HEK293 (cell line): Measurements from ENCODE around the gene RTN4RL2.

Experiments
- MZF1 ChIP-seq: fragments of 450-650 bp; formaldehyde crosslinking; IDR thresholded peaks from 2 replicates; pipeline ENCODE4 v1.5.1; 2017; ENCODE audit warnings: missing biosample characterization, missing genetic modification characterization, borderline replicate concordance
- OVOL3 ChIP-seq: fragments of 450-650 bp; formaldehyde crosslinking; IDR thresholded peaks from 2 replicates; pipeline ENCODE4 v1.5.1; 2016; ENCODE audit warnings: missing biosample characterization, missing genetic modification characterization
- REPIN1 ChIP-seq: fragments of 450-650 bp; formaldehyde crosslinking; IDR thresholded peaks from 2 replicates; pipeline ENCODE4 v1.5.1; 2017; ENCODE audit warnings: missing biosample characterization, missing genetic modification characterization, low read depth
- ZNF138 ChIP-seq: fragments of 450-650 bp; formaldehyde crosslinking; IDR thresholded peaks from 2 replicates; pipeline ENCODE4 v1.5.1; 2016; ENCODE audit warnings: missing biosample characterization, missing genetic modification characterization, borderline replicate concordance
- ZNF140 ChIP-seq: fragments of 450-650 bp; formaldehyde crosslinking; IDR thresholded peaks from 2 replicates; pipeline ENCODE4 v1.5.1; 2016; ENCODE audit warnings: missing biosample characterization, missing genetic modification characterization
- ZNF169 ChIP-seq: fragments of 450-650 bp; formaldehyde crosslinking; IDR thresholded peaks from 2 replicates; pipeline ENCODE4 v1.5.1; 2016; ENCODE audit warnings: missing biosample characterization, missing genetic modification characterization
- ZNF211 ChIP-seq: fragments of 450-650 bp; formaldehyde crosslinking; IDR thresholded peaks from 2 replicates; pipeline ENCODE4 v1.5.1; 2016; ENCODE audit warnings: low read depth, missing biosample characterization, missing genetic modification characterization
- ZNF214 ChIP-seq: fragments of 450-650 bp; formaldehyde crosslinking; IDR thresholded peaks from 2 replicates; pipeline ENCODE4 v1.5.1; 2017; ENCODE audit warnings: missing biosample characterization, mild to moderate bottlenecking, missing genetic modification characterization, borderline replicate concordance
- ZNF274 ChIP-seq, 2 experiments: fragments of 200-500 bp in 1 of 2; fragments of 450-650 bp in 1 of 2; sonication (Bioruptor generic) in 1 of 2; formaldehyde crosslinking in 1 of 2; IDR thresholded peaks; 2 replicates each; pipeline versions ENCODE4 v1.5.1 to v1.6.1; 2014 to 2016; ENCODE audit warnings: borderline replicate concordance in 1 of 2, inconsistent platforms in 1 of 2, low read length in 1 of 2, missing biosample characterization in 1 of 2, missing genetic modification characterization in 1 of 2
- ZNF37A ChIP-seq: fragments of 450-650 bp; IDR thresholded peaks from 2 replicates; pipeline ENCODE4 v1.5.1; 2018; ENCODE audit warnings: missing biosample characterization, missing genetic modification characterization
- ZNF501 ChIP-seq: fragments of 450-650 bp; formaldehyde crosslinking; IDR thresholded peaks from 2 replicates; pipeline ENCODE4 v1.5.1; 2016; ENCODE audit warnings: missing biosample characterization, missing genetic modification characterization
- ZNF626 ChIP-seq: fragments of 450-650 bp; sonication (Bioruptor Pico); formaldehyde crosslinking; IDR thresholded peaks from 2 replicates; pipeline ENCODE4 v1.5.1; 2018; ENCODE audit warnings: missing biosample characterization, missing genetic modification characterization, inconsistent platforms
- ZNF776 ChIP-seq: fragments of 450-650 bp; formaldehyde crosslinking; IDR thresholded peaks from 2 replicates; pipeline ENCODE4 v1.5.0; 2017; ENCODE audit warnings: missing biosample characterization, missing genetic modification characterization, borderline replicate concordance
- TF ChIP-seq, protein P1 (sequence below): fragments of 450-650 bp; formaldehyde crosslinking; IDR thresholded peaks from 2 replicates; pipeline ENCODE4 v1.5.1; 2016; ENCODE audit warnings: missing biosample characterization, missing genetic modification characterization, low read depth
- TF ChIP-seq, protein P2 (sequence below): fragments of 450-650 bp; formaldehyde crosslinking; conservative IDR thresholded peaks from 2 replicates; pipeline ENCODE4 v1.5.1; 2016; ENCODE audit warnings: low read depth, missing biosample characterization, missing genetic modification characterization
- TF ChIP-seq, protein P3 (sequence below): fragments of 450-650 bp; formaldehyde crosslinking; IDR thresholded peaks from 2 replicates; pipeline ENCODE4 v1.5.1; 2016; ENCODE audit warnings: missing biosample characterization, missing genetic modification characterization

RTN4RL2 gene

DNA sequence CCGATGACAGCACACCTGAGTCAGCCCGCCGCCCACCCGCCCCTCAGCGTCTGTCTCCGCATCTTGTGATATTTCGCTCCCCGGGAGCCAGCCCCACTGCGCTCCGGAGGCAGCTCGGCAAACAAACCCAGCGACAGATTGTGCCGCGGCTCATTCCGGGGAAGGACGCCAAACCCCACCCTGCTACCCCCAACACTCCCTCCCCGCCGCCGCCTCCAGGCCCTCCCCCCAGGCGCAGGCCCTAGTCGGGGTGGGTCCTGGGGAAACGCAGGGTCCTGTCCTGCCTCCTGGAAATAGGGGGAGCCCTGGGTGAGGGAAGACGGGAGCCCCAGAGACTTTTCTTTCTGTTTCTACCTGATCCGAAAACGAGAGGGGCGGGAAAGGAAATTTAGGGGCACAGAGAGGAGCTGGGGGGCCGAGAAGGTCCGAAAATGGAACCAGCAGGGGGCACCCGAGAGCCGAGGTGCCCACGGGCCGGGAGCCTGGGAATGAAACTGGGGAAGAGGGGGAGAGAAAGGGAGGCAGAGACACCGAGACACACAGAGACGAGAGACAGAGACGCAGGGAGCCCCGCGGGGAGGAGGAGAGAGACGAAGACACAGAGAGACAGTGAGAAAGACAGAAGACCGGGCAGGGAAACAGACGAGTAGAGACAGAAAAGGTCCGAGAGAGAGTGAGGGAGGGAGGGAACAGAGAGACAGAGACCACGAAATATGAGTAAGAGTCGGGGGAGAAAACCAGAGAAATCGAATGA is 1.7 kb upstream of the RTN4RL2 start (continued):
- TF ChIP-seq MZF1 (tag by site-specific recombination) (peak; percentile 52; the same call in 1 of the 2 replicates), ZNF37A (tag by site-specific recombination) (no peak), ZNF140 (tag by site-specific recombination) (no peak), ZNF214 (tag by site-specific recombination) (no peak), REPIN1 (tag by site-specific recombination) (no peak), OVOL3 (tag by site-specific recombination) (0 out of 2 replicates have a peak, but pooled peaks have one; percentile 15), ZNF776 (tag by site-specific recombination) (no peak), ZNF274 (IDR thresholded peaks at IDR 0.05; ENCODE audit: low read length) (no peak), ZNF274 (tag by site-specific recombination; IDR thresholded peaks at IDR 0.05; ENCODE audit: borderline replicate concordance) (no peak), ZNF169 (tag by site-specific recombination) (no peak), ZNF211 (no peak), ZNF138 (tag by site-specific recombination) (no peak), ZNF501 (tag by site-specific recombination) (no peak; the same call in 1 of the 2 replicates), ZNF626 (tag by site-specific recombination) (no peak)
- TF ChIP-seq, protein P1, sequence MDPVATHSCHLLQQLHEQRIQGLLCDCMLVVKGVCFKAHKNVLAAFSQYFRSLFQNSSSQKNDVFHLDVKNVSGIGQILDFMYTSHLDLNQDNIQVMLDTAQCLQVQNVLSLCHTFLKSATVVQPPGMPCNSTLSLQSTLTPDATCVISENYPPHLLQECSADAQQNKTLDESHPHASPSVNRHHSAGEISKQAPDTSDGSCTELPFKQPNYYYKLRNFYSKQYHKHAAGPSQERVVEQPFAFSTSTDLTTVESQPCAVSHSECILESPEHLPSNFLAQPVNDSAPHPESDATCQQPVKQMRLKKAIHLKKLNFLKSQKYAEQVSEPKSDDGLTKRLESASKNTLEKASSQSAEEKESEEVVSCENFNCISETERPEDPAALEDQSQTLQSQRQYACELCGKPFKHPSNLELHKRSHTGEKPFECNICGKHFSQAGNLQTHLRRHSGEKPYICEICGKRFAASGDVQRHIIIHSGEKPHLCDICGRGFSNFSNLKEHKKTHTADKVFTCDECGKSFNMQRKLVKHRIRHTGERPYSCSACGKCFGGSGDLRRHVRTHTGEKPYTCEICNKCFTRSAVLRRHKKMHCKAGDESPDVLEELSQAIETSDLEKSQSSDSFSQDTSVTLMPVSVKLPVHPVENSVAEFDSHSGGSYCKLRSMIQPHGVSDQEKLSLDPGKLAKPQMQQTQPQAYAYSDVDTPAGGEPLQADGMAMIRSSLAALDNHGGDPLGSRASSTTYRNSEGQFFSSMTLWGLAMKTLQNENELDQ (tag by site-specific recombination), result no peak
- TF ChIP-seq, protein P2, sequence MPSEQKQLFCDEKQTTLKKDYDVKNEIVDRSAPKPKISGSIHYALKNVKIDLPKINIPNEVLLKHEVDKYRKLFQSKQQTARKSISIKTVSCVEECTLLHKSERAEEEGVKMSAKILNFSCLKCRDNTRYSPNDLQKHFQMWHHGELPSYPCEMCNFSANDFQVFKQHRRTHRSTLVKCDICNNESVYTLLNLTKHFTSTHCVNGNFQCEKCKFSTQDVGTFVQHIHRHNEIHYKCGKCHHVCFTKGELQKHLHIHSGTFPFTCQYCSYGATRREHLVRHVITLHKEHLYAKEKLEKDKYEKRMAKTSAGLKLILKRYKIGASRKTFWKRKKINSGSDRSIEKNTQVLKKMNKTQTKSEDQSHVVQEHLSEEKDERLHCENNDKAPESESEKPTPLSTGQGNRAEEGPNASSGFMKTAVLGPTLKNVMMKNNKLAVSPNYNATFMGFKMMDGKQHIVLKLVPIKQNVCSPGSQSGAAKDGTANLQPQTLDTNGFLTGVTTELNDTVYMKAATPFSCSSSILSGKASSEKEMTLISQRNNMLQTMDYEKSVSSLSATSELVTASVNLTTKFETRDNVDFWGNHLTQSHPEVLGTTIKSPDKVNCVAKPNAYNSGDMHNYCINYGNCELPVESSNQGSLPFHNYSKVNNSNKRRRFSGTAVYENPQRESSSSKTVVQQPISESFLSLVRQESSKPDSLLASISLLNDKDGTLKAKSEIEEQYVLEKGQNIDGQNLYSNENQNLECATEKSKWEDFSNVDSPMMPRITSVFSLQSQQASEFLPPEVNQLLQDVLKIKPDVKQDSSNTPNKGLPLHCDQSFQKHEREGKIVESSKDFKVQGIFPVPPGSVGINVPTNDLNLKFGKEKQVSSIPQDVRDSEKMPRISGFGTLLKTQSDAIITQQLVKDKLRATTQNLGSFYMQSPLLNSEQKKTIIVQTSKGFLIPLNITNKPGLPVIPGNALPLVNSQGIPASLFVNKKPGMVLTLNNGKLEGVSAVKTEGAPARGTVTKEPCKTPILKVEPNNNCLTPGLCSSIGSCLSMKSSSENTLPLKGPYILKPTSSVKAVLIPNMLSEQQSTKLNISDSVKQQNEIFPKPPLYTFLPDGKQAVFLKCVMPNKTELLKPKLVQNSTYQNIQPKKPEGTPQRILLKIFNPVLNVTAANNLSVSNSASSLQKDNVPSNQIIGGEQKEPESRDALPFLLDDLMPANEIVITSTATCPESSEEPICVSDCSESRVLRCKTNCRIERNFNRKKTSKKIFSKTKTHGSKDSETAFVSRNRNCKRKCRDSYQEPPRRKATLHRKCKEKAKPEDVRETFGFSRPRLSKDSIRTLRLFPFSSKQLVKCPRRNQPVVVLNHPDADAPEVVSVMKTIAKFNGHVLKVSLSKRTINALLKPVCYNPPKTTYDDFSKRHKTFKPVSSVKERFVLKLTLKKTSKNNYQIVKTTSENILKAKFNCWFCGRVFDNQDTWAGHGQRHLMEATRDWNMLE, result no peak
- TF ChIP-seq, protein P3, sequence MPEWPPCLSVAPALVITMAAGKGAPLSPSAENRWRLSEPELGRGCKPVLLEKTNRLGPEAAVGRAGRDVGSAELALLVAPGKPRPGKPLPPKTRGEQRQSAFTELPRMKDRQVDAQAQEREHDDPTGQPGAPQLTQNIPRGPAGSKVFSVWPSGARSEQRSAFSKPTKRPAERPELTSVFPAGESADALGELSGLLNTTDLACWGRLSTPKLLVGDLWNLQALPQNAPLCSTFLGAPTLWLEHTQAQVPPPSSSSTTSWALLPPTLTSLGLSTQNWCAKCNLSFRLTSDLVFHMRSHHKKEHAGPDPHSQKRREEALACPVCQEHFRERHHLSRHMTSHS (tag by site-specific recombination), result no peak
- TF ChIP-seq, all 188 proteins: peak for 37
